Measurements from ENCODE around the gene RBMS1.

DNA sequence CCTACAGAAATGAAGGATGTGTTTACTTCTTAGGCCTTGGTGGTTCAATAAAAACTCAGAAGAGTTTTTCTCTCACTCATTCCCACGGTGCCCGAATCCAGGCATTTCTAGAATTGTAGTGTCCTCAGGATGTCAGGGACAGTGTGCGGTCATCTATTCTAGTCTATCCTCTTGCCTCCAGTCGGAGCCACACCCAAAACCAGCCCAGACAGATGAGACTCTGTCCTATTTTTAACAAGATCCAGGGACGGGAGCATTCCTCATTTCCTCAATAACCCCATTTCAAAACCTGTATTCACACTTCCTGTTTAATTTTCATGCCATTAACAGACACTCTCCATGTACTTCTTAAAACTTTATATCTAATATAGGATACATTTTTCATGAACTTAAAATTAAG, 11.6 kb upstream of the RBMS1 start:
- TF ChIP-seq AHR (CRISPR knock-in tag; IDR thresholded peaks at IDR 0.05) (no peak), ZNF678 (CRISPR knock-in tag; IDR thresholded peaks at IDR 0.05) (no peak), ZNF136 (CRISPR knock-in tag; IDR thresholded peaks at IDR 0.05; ENCODE audit: low read depth) (no peak), HMG20B (CRISPR knock-in tag; conservative IDR thresholded peaks at IDR 0.05) (no peak), ZSCAN29 (CRISPR knock-in tag; conservative IDR thresholded peaks at IDR 0.05) (no peak)
- TF ChIP-seq, protein P1, sequence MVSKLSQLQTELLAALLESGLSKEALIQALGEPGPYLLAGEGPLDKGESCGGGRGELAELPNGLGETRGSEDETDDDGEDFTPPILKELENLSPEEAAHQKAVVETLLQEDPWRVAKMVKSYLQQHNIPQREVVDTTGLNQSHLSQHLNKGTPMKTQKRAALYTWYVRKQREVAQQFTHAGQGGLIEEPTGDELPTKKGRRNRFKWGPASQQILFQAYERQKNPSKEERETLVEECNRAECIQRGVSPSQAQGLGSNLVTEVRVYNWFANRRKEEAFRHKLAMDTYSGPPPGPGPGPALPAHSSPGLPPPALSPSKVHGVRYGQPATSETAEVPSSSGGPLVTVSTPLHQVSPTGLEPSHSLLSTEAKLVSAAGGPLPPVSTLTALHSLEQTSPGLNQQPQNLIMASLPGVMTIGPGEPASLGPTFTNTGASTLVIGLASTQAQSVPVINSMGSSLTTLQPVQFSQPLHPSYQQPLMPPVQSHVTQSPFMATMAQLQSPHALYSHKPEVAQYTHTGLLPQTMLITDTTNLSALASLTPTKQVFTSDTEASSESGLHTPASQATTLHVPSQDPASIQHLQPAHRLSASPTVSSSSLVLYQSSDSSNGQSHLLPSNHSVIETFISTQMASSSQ (IDR thresholded peaks at IDR 0.05; ENCODE audit: low read depth), result no peak
- TF ChIP-seq, protein P1 (CRISPR knock-in tag; IDR thresholded peaks at IDR 0.05; ENCODE audit: borderline replicate concordance), result no peak
- TF ChIP-seq, protein P2, sequence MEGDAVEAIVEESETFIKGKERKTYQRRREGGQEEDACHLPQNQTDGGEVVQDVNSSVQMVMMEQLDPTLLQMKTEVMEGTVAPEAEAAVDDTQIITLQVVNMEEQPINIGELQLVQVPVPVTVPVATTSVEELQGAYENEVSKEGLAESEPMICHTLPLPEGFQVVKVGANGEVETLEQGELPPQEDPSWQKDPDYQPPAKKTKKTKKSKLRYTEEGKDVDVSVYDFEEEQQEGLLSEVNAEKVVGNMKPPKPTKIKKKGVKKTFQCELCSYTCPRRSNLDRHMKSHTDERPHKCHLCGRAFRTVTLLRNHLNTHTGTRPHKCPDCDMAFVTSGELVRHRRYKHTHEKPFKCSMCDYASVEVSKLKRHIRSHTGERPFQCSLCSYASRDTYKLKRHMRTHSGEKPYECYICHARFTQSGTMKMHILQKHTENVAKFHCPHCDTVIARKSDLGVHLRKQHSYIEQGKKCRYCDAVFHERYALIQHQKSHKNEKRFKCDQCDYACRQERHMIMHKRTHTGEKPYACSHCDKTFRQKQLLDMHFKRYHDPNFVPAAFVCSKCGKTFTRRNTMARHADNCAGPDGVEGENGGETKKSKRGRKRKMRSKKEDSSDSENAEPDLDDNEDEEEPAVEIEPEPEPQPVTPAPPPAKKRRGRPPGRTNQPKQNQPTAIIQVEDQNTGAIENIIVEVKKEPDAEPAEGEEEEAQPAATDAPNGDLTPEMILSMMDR (CRISPR knock-in tag; IDR thresholded peaks at IDR 0.05), result no peak
- TF ChIP-seq, protein P3, sequence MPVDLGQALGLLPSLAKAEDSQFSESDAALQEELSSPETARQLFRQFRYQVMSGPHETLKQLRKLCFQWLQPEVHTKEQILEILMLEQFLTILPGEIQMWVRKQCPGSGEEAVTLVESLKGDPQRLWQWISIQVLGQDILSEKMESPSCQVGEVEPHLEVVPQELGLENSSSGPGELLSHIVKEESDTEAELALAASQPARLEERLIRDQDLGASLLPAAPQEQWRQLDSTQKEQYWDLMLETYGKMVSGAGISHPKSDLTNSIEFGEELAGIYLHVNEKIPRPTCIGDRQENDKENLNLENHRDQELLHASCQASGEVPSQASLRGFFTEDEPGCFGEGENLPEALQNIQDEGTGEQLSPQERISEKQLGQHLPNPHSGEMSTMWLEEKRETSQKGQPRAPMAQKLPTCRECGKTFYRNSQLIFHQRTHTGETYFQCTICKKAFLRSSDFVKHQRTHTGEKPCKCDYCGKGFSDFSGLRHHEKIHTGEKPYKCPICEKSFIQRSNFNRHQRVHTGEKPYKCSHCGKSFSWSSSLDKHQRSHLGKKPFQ (CRISPR knock-in tag; IDR thresholded peaks at IDR 0.05; ENCODE audit: insufficient replicate concordance), result no peak
- TF ChIP-seq, protein P4, sequence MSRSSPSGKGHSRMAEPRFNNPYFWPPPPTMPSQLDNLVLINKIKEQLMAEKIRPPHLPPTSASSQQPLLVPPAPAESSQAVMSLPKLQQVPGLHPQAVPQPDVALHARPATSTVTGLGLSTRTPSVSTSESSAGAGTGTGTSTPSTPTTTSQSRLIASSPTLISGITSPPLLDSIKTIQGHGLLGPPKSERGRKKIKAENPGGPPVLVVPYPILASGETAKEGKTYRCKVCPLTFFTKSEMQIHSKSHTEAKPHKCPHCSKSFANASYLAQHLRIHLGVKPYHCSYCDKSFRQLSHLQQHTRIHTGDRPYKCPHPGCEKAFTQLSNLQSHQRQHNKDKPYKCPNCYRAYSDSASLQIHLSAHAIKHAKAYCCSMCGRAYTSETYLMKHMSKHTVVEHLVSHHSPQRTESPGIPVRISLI (CRISPR knock-in tag; IDR thresholded peaks at IDR 0.05; ENCODE audit: borderline replicate concordance), result no peak

Data from HepG2 (cell line).